CD4-positive, alpha-beta T cell (primary cell): ENCODE measurements around the gene NEXN. TPM values are rescaled to one million over a fixed set of nuclear protein-coding genes. Genes with fewer than 3 reads are reported as not detected.

Experiments used
- ATAC-seq: fragments of 200-7000 bp; cut with Tn5 transposase; one replicate; pipeline ENCODE4 v1.10.0; 2022; ENCODE audit warnings: mild to moderate bottlenecking; ENCODE audit not compliant: poor library complexity
- CTCF ChIA-PET: fragments of 350-600 bp; sonication (Branson Sonifier 250); formaldehyde crosslinking; loops from one replicate; lab custom pipeline; 2021; ENCODE audit warnings: antibody characterized with exemption, inconsistent platforms; lab: Charles Lee
- POLR2A ChIA-PET: fragments of 350-600 bp; sonication (Branson Sonifier 250); formaldehyde crosslinking; loops from one replicate; lab custom pipeline; 2021; ENCODE audit warnings: antibody characterized with exemption, inconsistent platforms; lab: Charles Lee
- DNase-seq, 14 experiments: peaks; one replicate each; pipeline ENCODE4 v3.0.0-alpha.2; 2013 to 2020; ENCODE audit warnings: mixed read lengths in 2 of 14
- H3K27ac ChIP-seq, 2 donors: one replicate each; pipeline versions ENCODE4 v1.5.1 to v1.7.0; 2013; ENCODE audit warnings: low read length in 2 of 2, low read depth in 1 of 2, mild to moderate bottlenecking in 1 of 2
- H3K27me3 ChIP-seq, 2 experiments: 1 replicate in 1 of 2; 2 replicates in 1 of 2; pipeline versions ENCODE4 v1.6.1 to v1.7.0; 2013; ENCODE audit warnings: low read length in 2 of 2, control low read depth in 1 of 2, mild to moderate bottlenecking in 1 of 2, moderate library complexity in 1 of 2; ENCODE audit not compliant: insufficient read depth in 2 of 2, control insufficient read depth in 1 of 2
- H3K36me3 ChIP-seq: one replicate; pipeline ENCODE4 v1.6.1; 2013; ENCODE audit warnings: low read length, control low read depth; ENCODE audit not compliant: insufficient read depth
- H3K4me1 ChIP-seq: one replicate; pipeline ENCODE4 v1.6.1; 2013; ENCODE audit warnings: low read length, control low read depth; ENCODE audit not compliant: insufficient read depth
- H3K4me3 ChIP-seq: one replicate; pipeline ENCODE4 v1.5.1; 2013; ENCODE audit warnings: mild to moderate bottlenecking, low read length, moderate library complexity
- H3K9me3 ChIP-seq, 2 experiments: 1 replicate in 1 of 2; 2 replicates in 1 of 2; pipeline versions ENCODE4 v1.6.1 to v1.7.0; 2013; ENCODE audit warnings: low read length in 2 of 2, mild to moderate bottlenecking in 2 of 2, control low read depth in 1 of 2, moderate library complexity in 1 of 2; ENCODE audit not compliant: control insufficient read depth in 1 of 2, insufficient read depth in 1 of 2
- H3K27ac Mint-ChIP-seq: one replicate; pipeline ENCODE4 v1.8.0; 2020; ENCODE audit warnings: mixed read lengths
- H3K27me3 Mint-ChIP-seq: one replicate; pipeline ENCODE4 v1.8.0; 2021; ENCODE audit warnings: mixed read lengths
- H3K36me3 Mint-ChIP-seq: one replicate; pipeline ENCODE4 v1.8.0; 2021; ENCODE audit warnings: low read depth, mixed read lengths
- H3K4me1 Mint-ChIP-seq: one replicate; pipeline ENCODE4 v1.8.0; 2021; ENCODE audit warnings: low read depth, mixed read lengths
- H3K4me3 Mint-ChIP-seq: one replicate; pipeline ENCODE4 v1.8.0; 2020; ENCODE audit warnings: mild to moderate bottlenecking, mixed read lengths
- H3K9me3 Mint-ChIP-seq: one replicate; pipeline ENCODE4 v1.8.0; 2020; ENCODE audit warnings: mixed read lengths
- CTCF ChIP-seq: fragments of 200-600 bp; IDR thresholded peaks from one replicate; pipeline ENCODE4 v1.8.0; 2022; ENCODE audit warnings: antibody characterized with exemption, mild to moderate bottlenecking
- intact Hi-C, 2 experiments: fragments of 100-400 bp; cut with DNase I in 1 of 2; cut with micrococcal nuclease in 1 of 2; formaldehyde crosslinking; loops; one replicate each; pipeline versions ENCODE4 v1.15.1 to v1.9.0; 2023 to 2025; cut with DNase I, micrococcal nuclease
- total RNA-seq, 174 experiments: library from RNA in 2 of 174; stranded (reverse) in 2 of 174; gene quantifications; one replicate each; pipeline ENCODE4 v1.2.3 and lab custom pipeline; 2021 to 2026

The NEXN gene
- total RNA-seq, 2 experiments from 2014 or later, result 0.25 TPM; not detected in 1

- Mint-ChIP-seq H3K27me3 (no peaks in the 10 kb centered on the region), H3K4me3 (no peak overlapping the region), H3K36me3 (peaks cover 93% of the 10 kb centered on the region), H3K4me1 (peaks cover 23% of the 10 kb centered on the region), H3K9me3 (no peaks in the 10 kb centered on the region), H3K27ac (no peak overlapping the region)
- DNase-seq, result no peak
- CTCF ChIA-PET, result interaction anchor here (1.5 kb wide), 1 partner anchor 27 kb away, joined by 3 read pairs; no protein-coding TSS in a partner anchor
- H3K36me3 ChIP-seq, result peaks cover 97% of the 10 kb centered on the region
- no peaks in the 10 kb centered on the region for H3K27me3 ChIP-seq
- POLR2A ChIA-PET, result interaction anchor here (0.7 to 3.5 kb wide), 2 partner anchors 20 to 23 kb away, joined by 4 to 17 read pairs; partner anchors contain the start of gene FUBP1
- H3K4me3 ChIP-seq, result no peak overlapping the region
- no peaks in the 10 kb centered on the region for H3K4me1 ChIP-seq
- intact Hi-C loops, result loop anchor here in 1 of 2 experiments (10.0 kb wide), 2 partner anchors 91 to 391 kb away; no protein-coding TSS in a partner anchor
- no peak for ATAC-seq
- no peak overlapping the region for H3K27ac ChIP-seq
- no peak for TF ChIP-seq CTCF
- H3K9me3 ChIP-seq, result no peaks in the 10 kb centered on the region
Measured at GRCh38 chr1:77955709-77956108, 67.3 kb downstream of the NEXN start.

GRCh38 chr1:77956464-77956863 is 68.0 kb downstream of the NEXN start:
- Histone ChIP-seq H3K27ac (no peak overlapping the region), H3K9me3 (no peaks in the 10 kb centered on the region), H3K4me3 (no peak overlapping the region), H3K4me1 (no peaks in the 10 kb centered on the region), H3K27me3 (no peaks in the 10 kb centered on the region), H3K36me3 (peaks cover 98% of the 10 kb centered on the region)
- no peaks in the 10 kb centered on the region for H3K9me3 Mint-ChIP-seq
- ChIA-PET POLR2A (interaction anchor here (1.2 to 3.5 kb wide), 3 partner anchors 9 to 22 kb away, joined by 3 to 17 read pairs (median 7); partner anchors contain the start of gene FUBP1), CTCF (interaction anchor here (1.5 kb wide), 1 partner anchor 26 kb away, joined by 3 read pairs; no protein-coding TSS in a partner anchor)
- intact Hi-C loops, result loop anchor here in 1 of 2 experiments (10.0 kb wide), 2 partner anchors 92 to 392 kb away; no protein-coding TSS in a partner anchor
- TF ChIP-seq CTCF, result no peak
- H3K4me3 Mint-ChIP-seq, result no peak overlapping the region
- no peaks in the 10 kb centered on the region for H3K27me3 Mint-ChIP-seq
- peaks cover 93% of the 10 kb centered on the region for H3K36me3 Mint-ChIP-seq
- no peak overlapping the region for H3K27ac Mint-ChIP-seq
- DNase-seq, result no peak
- no peak for ATAC-seq
- H3K4me1 Mint-ChIP-seq, result peaks cover 25% of the 10 kb centered on the region

GRCh38 chr1:77958391-77958790 is 70.0 kb downstream of the NEXN start:
- Histone ChIP-seq H3K36me3 (peaks cover 98% of the 10 kb centered on the region), H3K4me3 (no peak overlapping the region), H3K9me3 (no peaks in the 10 kb centered on the region), H3K4me1 (no peaks in the 10 kb centered on the region), H3K27me3 (no peaks in the 10 kb centered on the region), H3K27ac (no peak overlapping the region)
- ChIA-PET CTCF (interaction anchor here (1.3 kb wide), 1 partner anchor 14 kb away, joined by 4 read pairs; no protein-coding TSS in a partner anchor), POLR2A (no interaction called here)
- Mint-ChIP-seq H3K9me3 (no peaks in the 10 kb centered on the region), H3K36me3 (peaks cover 94% of the 10 kb centered on the region), H3K27ac (no peak overlapping the region), H3K4me3 (no peak overlapping the region), H3K4me1 (peaks cover 28% of the 10 kb centered on the region), H3K27me3 (no peaks in the 10 kb centered on the region)
- DNase-seq (no peak), ATAC-seq (no peak)
- intact Hi-C loops, result loop anchor here in 1 of 2 experiments (10.0 kb wide), 2 partner anchors 94 to 394 kb away; no protein-coding TSS in a partner anchor
- TF ChIP-seq CTCF, result no peak
